HL-60 (cell line): Measurements from ENCODE around the gene ACTN4.

Source experiments
- DNase-seq, 2 experiments: peaks; one replicate each; pipeline ENCODE4 v3.0.0-alpha.2; 2010 to 2020; ENCODE audit warnings: low read depth in 1 of 2, low spot score in 1 of 2
- H3K27ac ChIP-seq: fragments of 250-450 bp; sonication (Bioruptor Pico); replicated peaks from 2 replicates; pipeline ENCODE4 v1.5.1; 2020; ENCODE audit warnings: mild to moderate bottlenecking, moderate library complexity
- H3K27me3 ChIP-seq: fragments of 250-450 bp; sonication (Bioruptor Pico); 2 replicates; pipeline ENCODE4 v1.5.1; 2021; ENCODE audit warnings: mild to moderate bottlenecking, moderate library complexity; ENCODE audit not compliant: insufficient read depth, poor library complexity, severe bottlenecking
- H3K4me3 ChIP-seq: replicated peaks from 2 replicates; pipeline ENCODE4 v1.5.1; 2011; ENCODE audit warnings: mild to moderate bottlenecking, control low read depth, low read length; ENCODE audit not compliant: insufficient read depth
- GABPA ChIP-seq: IDR thresholded peaks from 2 replicates; pipeline ENCODE4 v1.6.1; 2012; ENCODE audit warnings: low read depth
- POLR2AphosphoS5 ChIP-seq: IDR thresholded peaks from 2 replicates; pipeline ENCODE4 v1.6.1; 2012; ENCODE audit warnings: low read depth
- SPI1 ChIP-seq: IDR thresholded peaks from 2 replicates; pipeline ENCODE4 v1.6.1; 2012; ENCODE audit warnings: low read depth, mild to moderate bottlenecking, borderline replicate concordance
- TF ChIP-seq, protein P1 (sequence below): IDR thresholded peaks from 2 replicates; pipeline ENCODE4 v1.6.1; 2012; ENCODE audit warnings: low read depth; ENCODE audit not compliant: insufficient replicate concordance
- TF ChIP-seq, protein P2 (sequence below): IDR thresholded peaks from one replicate; pipeline ENCODE4 v1.5.1; 2011; ENCODE audit warnings: low read length, control low read depth, inconsistent platforms; ENCODE audit not compliant: insufficient read depth

Gene ACTN4

DNA sequence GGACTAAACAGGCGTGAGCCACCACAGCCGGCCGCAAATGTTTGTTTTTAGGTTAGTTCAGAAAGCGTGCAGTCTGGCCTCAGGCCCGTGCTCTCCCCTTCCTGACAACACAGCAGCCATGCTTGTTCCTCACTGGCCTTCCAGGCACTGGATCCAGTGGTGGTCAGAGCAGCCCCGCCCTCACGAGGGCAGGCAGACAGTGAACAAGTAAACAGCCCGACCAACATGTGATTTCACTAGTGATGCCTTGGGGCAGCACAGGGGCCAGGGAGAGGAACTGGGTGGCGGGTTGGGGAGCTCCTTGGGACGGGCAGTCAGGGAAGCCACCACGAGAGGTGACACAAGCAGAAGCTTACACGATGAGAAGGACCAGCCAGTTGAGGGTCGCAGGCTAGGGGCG lies 56.1 kb downstream of the ACTN4 start:
- TF ChIP-seq SPI1 (no peak), POLR2AphosphoS5 (no peak), GABPA (no peak)
- TF ChIP-seq, protein P1, sequence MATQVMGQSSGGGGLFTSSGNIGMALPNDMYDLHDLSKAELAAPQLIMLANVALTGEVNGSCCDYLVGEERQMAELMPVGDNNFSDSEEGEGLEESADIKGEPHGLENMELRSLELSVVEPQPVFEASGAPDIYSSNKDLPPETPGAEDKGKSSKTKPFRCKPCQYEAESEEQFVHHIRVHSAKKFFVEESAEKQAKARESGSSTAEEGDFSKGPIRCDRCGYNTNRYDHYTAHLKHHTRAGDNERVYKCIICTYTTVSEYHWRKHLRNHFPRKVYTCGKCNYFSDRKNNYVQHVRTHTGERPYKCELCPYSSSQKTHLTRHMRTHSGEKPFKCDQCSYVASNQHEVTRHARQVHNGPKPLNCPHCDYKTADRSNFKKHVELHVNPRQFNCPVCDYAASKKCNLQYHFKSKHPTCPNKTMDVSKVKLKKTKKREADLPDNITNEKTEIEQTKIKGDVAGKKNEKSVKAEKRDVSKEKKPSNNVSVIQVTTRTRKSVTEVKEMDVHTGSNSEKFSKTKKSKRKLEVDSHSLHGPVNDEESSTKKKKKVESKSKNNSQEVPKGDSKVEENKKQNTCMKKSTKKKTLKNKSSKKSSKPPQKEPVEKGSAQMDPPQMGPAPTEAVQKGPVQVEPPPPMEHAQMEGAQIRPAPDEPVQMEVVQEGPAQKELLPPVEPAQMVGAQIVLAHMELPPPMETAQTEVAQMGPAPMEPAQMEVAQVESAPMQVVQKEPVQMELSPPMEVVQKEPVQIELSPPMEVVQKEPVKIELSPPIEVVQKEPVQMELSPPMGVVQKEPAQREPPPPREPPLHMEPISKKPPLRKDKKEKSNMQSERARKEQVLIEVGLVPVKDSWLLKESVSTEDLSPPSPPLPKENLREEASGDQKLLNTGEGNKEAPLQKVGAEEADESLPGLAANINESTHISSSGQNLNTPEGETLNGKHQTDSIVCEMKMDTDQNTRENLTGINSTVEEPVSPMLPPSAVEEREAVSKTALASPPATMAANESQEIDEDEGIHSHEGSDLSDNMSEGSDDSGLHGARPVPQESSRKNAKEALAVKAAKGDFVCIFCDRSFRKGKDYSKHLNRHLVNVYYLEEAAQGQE = no peak
- no peak for DNase-seq
- Histone ChIP-seq H3K27me3 (no peaks in the 10 kb centered on the region), H3K4me3 (no peak overlapping the region), H3K27ac (no peak overlapping the region)

DNA sequence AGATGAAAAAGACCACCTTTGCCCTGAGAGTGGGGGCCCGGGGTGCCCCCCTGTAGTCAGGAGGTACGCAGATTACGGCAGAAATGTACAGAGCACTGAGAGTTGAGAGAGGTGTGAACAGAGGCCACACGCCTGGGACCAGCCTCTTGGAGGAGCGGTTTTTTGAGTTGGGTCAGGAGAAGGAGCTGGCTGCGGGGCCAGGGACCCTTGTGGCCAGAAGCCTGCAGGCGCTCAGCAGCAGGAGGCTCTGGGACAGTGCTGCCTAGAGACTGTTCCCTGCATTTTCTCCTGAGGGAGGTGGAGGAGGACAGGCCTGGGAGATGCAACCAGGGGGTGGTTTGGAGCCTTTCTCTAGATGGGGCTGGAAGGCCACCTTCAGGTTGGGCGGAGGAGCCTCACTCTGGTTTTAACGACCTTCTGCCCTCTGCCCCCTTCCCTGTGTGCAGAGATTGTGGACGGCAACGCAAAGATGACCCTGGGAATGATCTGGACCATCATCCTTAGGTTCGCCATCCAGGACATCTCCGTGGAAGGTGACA lies 57.1 kb downstream of the ACTN4 start:
- TF ChIP-seq, protein P1 = no peak
- no peak for TF ChIP-seq SPI1
- TF ChIP-seq, protein P2, sequence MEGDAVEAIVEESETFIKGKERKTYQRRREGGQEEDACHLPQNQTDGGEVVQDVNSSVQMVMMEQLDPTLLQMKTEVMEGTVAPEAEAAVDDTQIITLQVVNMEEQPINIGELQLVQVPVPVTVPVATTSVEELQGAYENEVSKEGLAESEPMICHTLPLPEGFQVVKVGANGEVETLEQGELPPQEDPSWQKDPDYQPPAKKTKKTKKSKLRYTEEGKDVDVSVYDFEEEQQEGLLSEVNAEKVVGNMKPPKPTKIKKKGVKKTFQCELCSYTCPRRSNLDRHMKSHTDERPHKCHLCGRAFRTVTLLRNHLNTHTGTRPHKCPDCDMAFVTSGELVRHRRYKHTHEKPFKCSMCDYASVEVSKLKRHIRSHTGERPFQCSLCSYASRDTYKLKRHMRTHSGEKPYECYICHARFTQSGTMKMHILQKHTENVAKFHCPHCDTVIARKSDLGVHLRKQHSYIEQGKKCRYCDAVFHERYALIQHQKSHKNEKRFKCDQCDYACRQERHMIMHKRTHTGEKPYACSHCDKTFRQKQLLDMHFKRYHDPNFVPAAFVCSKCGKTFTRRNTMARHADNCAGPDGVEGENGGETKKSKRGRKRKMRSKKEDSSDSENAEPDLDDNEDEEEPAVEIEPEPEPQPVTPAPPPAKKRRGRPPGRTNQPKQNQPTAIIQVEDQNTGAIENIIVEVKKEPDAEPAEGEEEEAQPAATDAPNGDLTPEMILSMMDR = no peak
- TF ChIP-seq GABPA = no peak
- TF ChIP-seq POLR2AphosphoS5 = no peak
- Histone ChIP-seq H3K4me3 (no peak overlapping the region), H3K27ac (no peak overlapping the region), H3K27me3 (no peaks in the 10 kb centered on the region)
- DNase-seq = no peak

DNA sequence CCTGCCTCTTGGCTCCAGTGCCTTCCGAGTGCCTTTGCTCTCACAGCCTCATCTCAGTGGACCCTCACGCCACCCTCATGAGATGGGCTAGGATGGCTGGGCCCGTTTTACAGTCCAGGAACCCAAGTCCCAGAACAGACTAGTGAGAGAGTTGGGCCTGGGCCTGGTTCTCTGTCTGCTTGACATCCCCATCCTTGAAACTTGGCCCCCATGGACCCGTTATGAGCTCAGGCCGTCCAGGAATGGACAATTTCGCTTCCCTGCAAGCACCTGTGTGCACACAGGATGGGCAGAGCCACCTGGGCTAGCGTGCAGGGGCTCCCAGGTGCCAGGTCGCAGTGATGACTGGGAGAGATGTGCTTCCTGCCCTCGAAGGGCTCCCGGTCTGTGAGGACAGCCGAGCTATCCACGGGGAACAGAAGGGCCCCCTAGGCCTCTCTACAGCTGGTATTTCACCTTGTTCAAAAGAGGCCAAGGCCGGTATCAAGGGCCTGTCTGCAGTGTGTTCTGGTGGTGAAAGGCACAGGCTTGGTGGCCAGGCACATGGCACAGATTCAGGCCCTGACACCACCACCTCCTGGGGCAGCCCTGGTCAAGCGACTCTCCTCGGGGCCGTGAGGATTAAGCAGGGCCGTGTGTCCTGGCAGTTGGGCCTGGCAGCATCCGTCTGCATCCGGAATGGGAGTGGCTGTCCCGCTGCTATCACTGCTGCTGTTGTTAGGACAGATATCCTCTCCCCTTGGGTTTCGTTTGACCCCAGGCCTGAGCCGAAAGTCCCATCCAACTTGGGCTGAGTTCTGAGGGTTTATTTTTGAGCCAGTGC lies 58.0 kb downstream of the ACTN4 start:
- Histone ChIP-seq H3K27me3 (no peaks in the 10 kb centered on the region), H3K4me3 (no peak overlapping the region), H3K27ac (no peak overlapping the region)
- TF ChIP-seq SPI1 (no peak), GABPA (no peak), POLR2AphosphoS5 (no peak)
- TF ChIP-seq, protein P2 = no peak
- TF ChIP-seq, protein P1 = no peak
- DNase-seq = no peak
